22Rv1 (cell line): Measurements from ENCODE around the gene ZNF326.

Experiments
- H3K27ac ChIP-seq: fragments of 450-650 bp; 2 replicates; pipeline ENCODE4 v1.5.1; 2017
- CTCF ChIP-seq: fragments of 450-650 bp; IDR thresholded peaks from 2 replicates; pipeline ENCODE4 v1.5.1; 2017; ENCODE audit warnings: mild to moderate bottlenecking
- ZFX ChIP-seq: fragments of 450-650 bp; IDR thresholded peaks from 2 replicates; pipeline ENCODE4 v1.6.1; 2017; ENCODE audit warnings: antibody characterized with exemption, borderline replicate concordance

ZNF326 gene

GRCh38 chr1:90074137-90074536 lies 79.2 kb downstream of the ZNF326 start:
- TF ChIP-seq CTCF (no peak), ZFX (no peak)
- no peak overlapping the region for H3K27ac ChIP-seq

DNA sequence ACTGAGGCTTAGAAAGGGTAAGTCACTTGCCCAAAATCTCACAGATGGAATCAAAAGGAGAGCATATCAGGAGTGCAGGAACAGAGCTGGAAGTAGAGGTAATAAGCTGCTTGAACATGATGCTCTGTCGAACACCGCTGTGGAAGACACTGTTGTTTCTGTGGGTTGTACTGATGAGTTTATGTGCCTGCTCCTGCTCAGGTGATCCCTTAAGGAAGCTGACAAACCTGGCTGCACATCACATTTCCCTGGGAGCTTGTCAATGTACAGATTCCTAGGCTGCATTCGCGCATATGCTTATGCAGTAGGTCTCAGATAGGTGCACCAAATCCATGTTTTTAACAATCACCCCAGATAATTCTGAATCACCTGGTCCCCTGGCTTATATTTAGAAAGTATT lies 79.7 kb downstream of the ZNF326 start:
- TF ChIP-seq ZFX, result no peak
- H3K27ac ChIP-seq, result no peak overlapping the region

DNA sequence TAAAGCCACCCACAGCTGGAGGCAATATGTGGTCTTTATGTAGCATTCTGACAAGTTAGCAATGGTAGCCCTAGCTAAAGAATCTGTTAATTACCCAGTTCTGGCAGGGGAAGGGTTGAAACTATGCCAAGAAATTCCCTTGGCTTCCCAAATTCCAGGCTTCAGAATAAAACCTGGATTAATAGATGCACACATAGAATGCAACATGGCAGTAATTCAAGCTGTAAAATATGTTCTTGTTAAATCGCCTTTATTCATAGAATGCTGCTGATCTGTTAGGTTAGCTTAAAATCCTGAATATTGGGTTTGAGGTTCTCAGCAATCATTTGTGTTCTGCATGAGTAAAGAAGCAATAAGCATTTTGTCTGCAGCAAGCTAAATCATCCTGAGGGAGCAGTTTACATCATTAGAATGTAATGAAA lies 80.1 kb downstream of the ZNF326 start:
- no peak overlapping the region for H3K27ac ChIP-seq
- TF ChIP-seq ZFX (no peak), CTCF (no peak)

GRCh38 chr1:90083995-90084394 lies 89.1 kb downstream of the ZNF326 start:
- TF ChIP-seq ZFX, result no peak
- TF ChIP-seq CTCF, result no peak
- no peak overlapping the region for H3K27ac ChIP-seq
